ENCODE data around the gene DPP6.

DNA sequence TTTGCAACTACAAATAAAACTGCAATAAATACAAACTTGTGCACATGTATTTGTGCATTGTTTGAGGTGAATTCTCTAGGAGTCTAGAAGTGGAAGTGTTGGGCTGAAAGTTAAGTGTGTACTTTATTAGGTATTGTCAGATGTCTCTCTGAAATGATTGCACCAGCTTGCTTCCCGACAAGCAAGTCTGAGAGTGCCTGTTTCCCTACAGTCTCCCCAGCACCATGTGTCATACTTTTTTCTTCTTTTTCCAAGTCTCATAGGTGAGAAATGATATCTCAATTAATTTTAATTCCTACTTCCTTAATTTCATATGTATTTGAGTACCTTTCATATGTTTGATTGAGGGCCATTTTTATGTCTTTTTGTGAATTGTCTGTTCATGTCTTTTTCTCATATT, 614.6 kb downstream of the DPP6 start:
- TF ChIP-seq EP300 (IDR thresholded peaks at IDR 0.05): no peak
- TF ChIP-seq, protein P1, sequence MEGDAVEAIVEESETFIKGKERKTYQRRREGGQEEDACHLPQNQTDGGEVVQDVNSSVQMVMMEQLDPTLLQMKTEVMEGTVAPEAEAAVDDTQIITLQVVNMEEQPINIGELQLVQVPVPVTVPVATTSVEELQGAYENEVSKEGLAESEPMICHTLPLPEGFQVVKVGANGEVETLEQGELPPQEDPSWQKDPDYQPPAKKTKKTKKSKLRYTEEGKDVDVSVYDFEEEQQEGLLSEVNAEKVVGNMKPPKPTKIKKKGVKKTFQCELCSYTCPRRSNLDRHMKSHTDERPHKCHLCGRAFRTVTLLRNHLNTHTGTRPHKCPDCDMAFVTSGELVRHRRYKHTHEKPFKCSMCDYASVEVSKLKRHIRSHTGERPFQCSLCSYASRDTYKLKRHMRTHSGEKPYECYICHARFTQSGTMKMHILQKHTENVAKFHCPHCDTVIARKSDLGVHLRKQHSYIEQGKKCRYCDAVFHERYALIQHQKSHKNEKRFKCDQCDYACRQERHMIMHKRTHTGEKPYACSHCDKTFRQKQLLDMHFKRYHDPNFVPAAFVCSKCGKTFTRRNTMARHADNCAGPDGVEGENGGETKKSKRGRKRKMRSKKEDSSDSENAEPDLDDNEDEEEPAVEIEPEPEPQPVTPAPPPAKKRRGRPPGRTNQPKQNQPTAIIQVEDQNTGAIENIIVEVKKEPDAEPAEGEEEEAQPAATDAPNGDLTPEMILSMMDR (IDR thresholded peaks at IDR 0.05): no peak

All from tibial nerve (tissue), 4 donors.